HG03045 (cell line): Measurements from ENCODE around the gene TLE1.

Source experiments
- ATAC-seq: cut with Tn5 transposase; IDR thresholded peaks from one replicate; pipeline ENCODE4 v1.9.1; 2021; ENCODE audit warnings: mild to moderate bottlenecking, moderate library complexity; ENCODE audit not compliant: unreplicated experiment

The TLE1 gene

GRCh38 chr9:81579381-81579780 lies 110.0 kb downstream of the TLE1 start:
- ATAC-seq: no peak

GRCh38 chr9:81578606-81579005 lies 110.7 kb downstream of the TLE1 start:
- ATAC-seq: no peak

GRCh38 chr9:81575956-81576355 lies 113.4 kb downstream of the TLE1 start:
- ATAC-seq: no peak

GRCh38 chr9:81574405-81574804 lies 114.9 kb downstream of the TLE1 start:
- ATAC-seq: no peak

GRCh38 chr9:81573415-81574321 lies 115.7 kb downstream of the TLE1 start:
- ATAC-seq: no peak

GRCh38 chr9:81570083-81570482 lies 119.3 kb downstream of the TLE1 start:
- no peak for ATAC-seq

GRCh38 chr9:81566074-81566698 lies 123.2 kb downstream of the TLE1 start:
- no peak for ATAC-seq

- ATAC-seq: no peak
Measured at GRCh38 chr9:81565609-81566008, 123.7 kb downstream of the TLE1 start.

GRCh38 chr9:81565144-81565543 lies 124.2 kb downstream of the TLE1 start:
- ATAC-seq: no peak

GRCh38 chr9:81564632-81565031 lies 124.7 kb downstream of the TLE1 start:
- no peak for ATAC-seq

GRCh38 chr9:81563739-81564138 lies 125.6 kb downstream of the TLE1 start:
- ATAC-seq: no peak

GRCh38 chr9:81563020-81563407 lies 126.3 kb downstream of the TLE1 start:
- no peak for ATAC-seq

- no peak for ATAC-seq
Measured at GRCh38 chr9:81562231-81563019, 126.9 kb downstream of the TLE1 start.

GRCh38 chr9:81560851-81561732 lies 128.3 kb downstream of the TLE1 start:
- ATAC-seq: no peak

- no peak for ATAC-seq
Measured at GRCh38 chr9:81559709-81560108, 129.6 kb downstream of the TLE1 start.

- ATAC-seq: no peak
Measured at GRCh38 chr9:81559197-81559596, 130.2 kb downstream of the TLE1 start.

- ATAC-seq: no peak
Measured at GRCh38 chr9:81558091-81558830, 131.1 kb downstream of the TLE1 start.

GRCh38 chr9:81557452-81558090 lies 131.8 kb downstream of the TLE1 start:
- no peak for ATAC-seq

GRCh38 chr9:81556923-81557322 lies 132.4 kb downstream of the TLE1 start:
- no peak for ATAC-seq
